NT2/D1 (cell line): ENCODE results near the gene SEC62.

Experiments used
- YY1 ChIP-seq: IDR thresholded peaks from 2 replicates; pipeline ENCODE4 v1.6.1; 2011; ENCODE audit not compliant: insufficient read length, insufficient read depth
- ZNF274 ChIP-seq: IDR thresholded peaks from 2 replicates; pipeline ENCODE4 v1.6.1; 2011; ENCODE audit warnings: mild to moderate bottlenecking, low read depth, low read length

- no peak for TF ChIP-seq YY1
- no peak for TF ChIP-seq ZNF274
Observed at GRCh38 chr3:170016057-170016456, 49.5 kb downstream of the SEC62 start.
